ENCODE results near the gene AUP1.

- no peak for TF ChIP-seq CTCF (IDR thresholded peaks at IDR 0.05)
- no peak for TF ChIP-seq POLR2A (IDR thresholded peaks at IDR 0.05)
Measured at GRCh38 chr2:74571058-74571457, 41.6 kb upstream of the AUP1 start.

Data from thyroid gland (tissue), 4 donors.